Amniotic epithelial cell (primary cell): ENCODE data around the gene MAP1LC3A.
A peak's percentile ranks its signal among the peaks of the same experiment; 100 is the strongest.

ENCODE experiments used
- DNase-seq: peaks from one replicate; pipeline ENCODE4 v3.0.0-alpha.2; 2010; ENCODE audit warnings: low read depth

MAP1LC3A gene

GRCh38 chr20:34549291-34549928 lies 9.1 kb upstream of the MAP1LC3A start:
- peak; percentile 63 for DNase-seq

GRCh38 chr20:34549929-34550305 lies 8.6 kb upstream of the MAP1LC3A start:
- no peak for DNase-seq

- no peak for DNase-seq
Observed at GRCh38 chr20:34552569-34552968, 5.9 kb upstream of the MAP1LC3A start.

- DNase-seq: no peak
Observed at GRCh38 chr20:34553366-34553867, 5.1 kb upstream of the MAP1LC3A start.

GRCh38 chr20:34557936-34558319 lies 590 bp upstream of the MAP1LC3A start:
- DNase-seq: no peak

- no peak for DNase-seq
Observed at GRCh38 chr20:34559311-34560140, 1.0 kb downstream of the MAP1LC3A start.

GRCh38 chr20:34560141-34560523 lies 1.6 kb downstream of the MAP1LC3A start:
- no peak for DNase-seq

- DNase-seq: no peak
Observed at GRCh38 chr20:34560614-34561013, 2.1 kb downstream of the MAP1LC3A start.

- no peak for DNase-seq
Observed at GRCh38 chr20:34561661-34562060, 3.1 kb downstream of the MAP1LC3A start.

- peak; percentile 16 for DNase-seq
Observed at GRCh38 chr20:34562641-34563040, 4.1 kb downstream of the MAP1LC3A start.

- DNase-seq: no peak
Observed at GRCh38 chr20:34564833-34565232, 6.3 kb downstream of the MAP1LC3A start.

- DNase-seq: no peak
Observed at GRCh38 chr20:34566978-34567891, 8.7 kb downstream of the MAP1LC3A start.

GRCh38 chr20:34567892-34568865 lies 9.7 kb downstream of the MAP1LC3A start:
- no peak for DNase-seq

- no peak for DNase-seq
Observed at GRCh38 chr20:34569598-34569997, 11.1 kb downstream of the MAP1LC3A start.

- DNase-seq: peak; percentile 100
Observed at GRCh38 chr20:34570859-34571306, 12.4 kb downstream of the MAP1LC3A start.

- no peak for DNase-seq
Observed at GRCh38 chr20:34571753-34572152, 13.2 kb downstream of the MAP1LC3A start.

GRCh38 chr20:34573541-34574300 lies 15.2 kb downstream of the MAP1LC3A start:
- DNase-seq: peak; percentile 49

- DNase-seq: no peak
Observed at GRCh38 chr20:34574426-34574825, 15.9 kb downstream of the MAP1LC3A start.

GRCh38 chr20:34574861-34575260 lies 16.3 kb downstream of the MAP1LC3A start:
- no peak for DNase-seq

- no peak for DNase-seq
Observed at GRCh38 chr20:34575271-34575670, 16.8 kb downstream of the MAP1LC3A start.
